Subcutaneous abdominal adipose tissue (tissue), 5 donors: ENCODE data around the gene PAK6.

Experiments used
- H3K27ac ChIP-seq: one replicate; pipeline ENCODE4 v1.7.0; 2013; ENCODE audit warnings: low read depth, mild to moderate bottlenecking, inconsistent platforms, low read length, moderate library complexity
- H3K27me3 ChIP-seq, 5 donors: one replicate each; pipeline ENCODE4 v1.7.0; 2013; ENCODE audit warnings: low read length in 5 of 5, inconsistent platforms in 1 of 5; ENCODE audit not compliant: control insufficient read depth in 5 of 5, insufficient read depth in 4 of 5
- H3K36me3 ChIP-seq, 5 donors: one replicate each; pipeline ENCODE4 v1.7.0; 2013; ENCODE audit warnings: low read length in 5 of 5; ENCODE audit not compliant: control insufficient read depth in 5 of 5, insufficient read depth in 5 of 5
- H3K4me1 ChIP-seq, 5 donors: one replicate each; pipeline ENCODE4 v1.7.0; 2013; ENCODE audit warnings: low read length in 5 of 5, mild to moderate bottlenecking in 3 of 5, moderate library complexity in 1 of 5; ENCODE audit not compliant: control insufficient read depth in 5 of 5, insufficient read depth in 5 of 5
- H3K4me3 ChIP-seq, 5 donors: one replicate each; pipeline ENCODE4 v1.7.0; 2013; ENCODE audit warnings: low read length in 5 of 5, low read depth in 1 of 5
- H3K9ac ChIP-seq, 5 donors: one replicate each; pipeline ENCODE4 v1.7.0; 2013; ENCODE audit warnings: low read length in 5 of 5, mild to moderate bottlenecking in 4 of 5, moderate library complexity in 3 of 5
- H3K9me3 ChIP-seq, 5 donors: one replicate each; pipeline ENCODE4 v1.7.0; 2013; ENCODE audit warnings: low read length in 5 of 5; ENCODE audit not compliant: control insufficient read depth in 5 of 5
- donor health status: healthy.
- donor health status: healthy.
- donor health status: healthy.
- donor health status: healthy.
- donor health status: healthy.

The PAK6 gene

GRCh38 chr15:40229316-40229715 lies 9.5 kb upstream of the PAK6 start:
- no peaks in the 10 kb centered on the region for H3K36me3 ChIP-seq
- no peak overlapping the region for H3K27ac ChIP-seq
- no peak overlapping the region for H3K9ac ChIP-seq
- H3K4me3 ChIP-seq: no peak overlapping the region
- no peaks in the 10 kb centered on the region for H3K27me3 ChIP-seq
- peaks cover 3 to 9% (median 6%) of the 10 kb centered on the region in 5 donors for H3K4me1 ChIP-seq
- H3K9me3 ChIP-seq: no peaks in the 10 kb centered on the region

- no peak overlapping the region for H3K27ac ChIP-seq
- no peak overlapping the region for H3K4me3 ChIP-seq
- H3K9ac ChIP-seq: no peak overlapping the region
- no peaks in the 10 kb centered on the region for H3K9me3 ChIP-seq
- peaks cover 3 to 14% (median 6%) of the 10 kb centered on the region in 5 donors for H3K4me1 ChIP-seq
- no peaks in the 10 kb centered on the region for H3K27me3 ChIP-seq
- no peaks in the 10 kb centered on the region for H3K36me3 ChIP-seq
Observed at GRCh38 chr15:40229956-40230355, 8.9 kb upstream of the PAK6 start.

- no peak overlapping the region for H3K4me3 ChIP-seq
- H3K36me3 ChIP-seq: no peaks in the 10 kb centered on the region
- no peak overlapping the region for H3K9ac ChIP-seq
- H3K4me1 ChIP-seq: peaks cover 3 to 21% (median 3%) of the 10 kb centered on the region in 5 donors
- no peak overlapping the region for H3K27ac ChIP-seq
- H3K27me3 ChIP-seq: peaks cover 0 to under 1% (median 0%) of the 10 kb centered on the region in 5 donors
- no peaks in the 10 kb centered on the region for H3K9me3 ChIP-seq
Observed at GRCh38 chr15:40232625-40233070, 6.2 kb upstream of the PAK6 start.

GRCh38 chr15:40233727-40234577 lies 4.9 kb upstream of the PAK6 start:
- no peaks in the 10 kb centered on the region for H3K36me3 ChIP-seq
- H3K9ac ChIP-seq: no peak overlapping the region
- H3K27me3 ChIP-seq: peaks cover 0 to 12% (median 5%) of the 10 kb centered on the region in 5 donors
- no peaks in the 10 kb centered on the region for H3K9me3 ChIP-seq
- H3K27ac ChIP-seq: no peak overlapping the region
- peaks cover 3 to 25% (median 7%) of the 10 kb centered on the region in 5 donors for H3K4me1 ChIP-seq
- H3K4me3 ChIP-seq: no peak overlapping the region

GRCh38 chr15:40234783-40235182 lies 4.1 kb upstream of the PAK6 start:
- no peak overlapping the region for H3K27ac ChIP-seq
- H3K9me3 ChIP-seq: no peaks in the 10 kb centered on the region
- peaks cover 7 to 20% (median 13%) of the 10 kb centered on the region in 5 donors for H3K27me3 ChIP-seq
- H3K36me3 ChIP-seq: no peaks in the 10 kb centered on the region
- H3K4me3 ChIP-seq: no peak overlapping the region
- peaks cover 3 to 33% (median 13%) of the 10 kb centered on the region in 5 donors for H3K4me1 ChIP-seq
- H3K9ac ChIP-seq: no peak overlapping the region

- Histone ChIP-seq H3K4me3 (no peak overlapping the region), H3K36me3 (no peaks in the 10 kb centered on the region), H3K27ac (no peak overlapping the region), H3K27me3 (peaks cover 8 to 26% (median 17%) of the 10 kb centered on the region in 5 donors), H3K4me1 (peaks cover 3 to 33% (median 13%) of the 10 kb centered on the region in 5 donors), H3K9ac (no peak overlapping the region), H3K9me3 (no peaks in the 10 kb centered on the region)
Observed at GRCh38 chr15:40235201-40235885, 3.5 kb upstream of the PAK6 start.

- Histone ChIP-seq H3K4me1 (peaks cover 0 to 24% (median 9%) of the 10 kb centered on the region in 5 donors), H3K36me3 (no peaks in the 10 kb centered on the region), H3K9ac (no peak overlapping the region), H3K27me3 (peaks cover 8 to 32% (median 23%) of the 10 kb centered on the region in 5 donors), H3K27ac (no peak overlapping the region), H3K4me3 (peak overlapping the region in 3 of 5 donors; percentile 26 to 54 (median 31)), H3K9me3 (no peaks in the 10 kb centered on the region)
Observed at GRCh38 chr15:40239404-40239692, 485 bp downstream of the PAK6 start.

GRCh38 chr15:40239693-40240618 lies 1.1 kb downstream of the PAK6 start:
- no peak overlapping the region for H3K9ac ChIP-seq
- H3K27me3 ChIP-seq: peaks cover 8 to 32% (median 23%) of the 10 kb centered on the region in 5 donors
- no peak overlapping the region for H3K27ac ChIP-seq
- H3K36me3 ChIP-seq: no peaks in the 10 kb centered on the region
- no peak overlapping the region for H3K4me3 ChIP-seq
- peaks cover 0 to 19% (median 9%) of the 10 kb centered on the region in 5 donors for H3K4me1 ChIP-seq
- H3K9me3 ChIP-seq: no peaks in the 10 kb centered on the region

- peaks cover 8 to 32% (median 23%) of the 10 kb centered on the region in 5 donors for H3K27me3 ChIP-seq
- H3K36me3 ChIP-seq: no peaks in the 10 kb centered on the region
- peaks cover 0 to 12% (median 9%) of the 10 kb centered on the region in 5 donors for H3K4me1 ChIP-seq
- no peaks in the 10 kb centered on the region for H3K9me3 ChIP-seq
- H3K27ac ChIP-seq: no peak overlapping the region
- no peak overlapping the region for H3K9ac ChIP-seq
- H3K4me3 ChIP-seq: no peak overlapping the region
Observed at GRCh38 chr15:40240619-40241221, 1.9 kb downstream of the PAK6 start.
